Measurements from ENCODE around the gene CTDP1.
A peak's percentile ranks its signal among the peaks of the same experiment; 100 is the strongest.

The CTDP1 gene

GRCh38 chr18:79679552-79680099 is at the start of gene CTDP1:
TSS of gene CTDP1 (plus strand) at chr18:79679803. CDS start at chr18:79679948, 145 bp downstream.
- DNase-seq: peak; percentile 95

- DNase-seq: no peak
Observed at GRCh38 chr18:79630281-79631095, 49.1 kb upstream of the CTDP1 start.

- no peak for DNase-seq
Observed at GRCh38 chr18:79631096-79631507, 48.5 kb upstream of the CTDP1 start.

- no peak for DNase-seq
Observed at GRCh38 chr18:79631761-79632446, 47.7 kb upstream of the CTDP1 start.

- DNase-seq: no peak
Observed at GRCh38 chr18:79632765-79633164, 46.8 kb upstream of the CTDP1 start.

- no peak for DNase-seq
Observed at GRCh38 chr18:79634186-79634585, 45.4 kb upstream of the CTDP1 start.

- no peak for DNase-seq
Observed at GRCh38 chr18:79634593-79635426, 44.8 kb upstream of the CTDP1 start.

- no peak for DNase-seq
Observed at GRCh38 chr18:79635427-79635726, 44.2 kb upstream of the CTDP1 start.

GRCh38 chr18:79637181-79637920 is 42.3 kb upstream of the CTDP1 start:
- DNase-seq: no peak

GRCh38 chr18:79637921-79638909 is 41.4 kb upstream of the CTDP1 start:
- DNase-seq: no peak

- DNase-seq: peak; percentile 20
Observed at GRCh38 chr18:79639072-79639829, 40.4 kb upstream of the CTDP1 start.

- DNase-seq: no peak
Observed at GRCh38 chr18:79640064-79640672, 39.4 kb upstream of the CTDP1 start.

- no peak for DNase-seq
Observed at GRCh38 chr18:79640875-79641274, 38.7 kb upstream of the CTDP1 start.

GRCh38 chr18:79641722-79642497 is 37.7 kb upstream of the CTDP1 start:
- DNase-seq: no peak

GRCh38 chr18:79642626-79643025 is 37.0 kb upstream of the CTDP1 start:
- DNase-seq: peak; percentile 49

GRCh38 chr18:79643054-79643984 is 36.3 kb upstream of the CTDP1 start:
- no peak for DNase-seq

GRCh38 chr18:79644006-79644665 is 35.5 kb upstream of the CTDP1 start:
- peak; percentile 75 for DNase-seq

Data from hematopoietic multipotent progenitor cell treated with erythropoietin and hydrocortisone succinate and interleukin-3 and kit ligand, for 6 days (in vitro differentiated cells).